Activated naive CD8-positive, alpha-beta T cell treated with anti-CD3 and anti-CD28 coated beads, Interleukin-2, amount 50 U/mL, for 24 hours (primary cell): Measurements from ENCODE around the gene ARHGAP8.
"Not testable (repeated sequence)": the region's sequence is repeated elsewhere in the genome, so short reads cannot be mapped to it uniquely, and the experiment has no call there.

ENCODE experiments used
- ATAC-seq: fragments of 150-1000 bp; cut with Tn5 transposase; one replicate; pipeline ENCODE4 v1.10.0; 2021
- DNase-seq: peaks from one replicate; pipeline ENCODE4 v3.0.0; 2021
- H3K27ac Mint-ChIP-seq: one replicate; pipeline ENCODE4 v1.8.0; 2021; ENCODE audit warnings: mild to moderate bottlenecking, mixed read lengths
- H3K27me3 Mint-ChIP-seq: one replicate; pipeline ENCODE4 v1.8.0; 2021; ENCODE audit warnings: mixed read lengths
- H3K36me3 Mint-ChIP-seq: one replicate; pipeline ENCODE4 v1.8.0; 2021; ENCODE audit warnings: low read depth, mixed read lengths
- H3K4me1 Mint-ChIP-seq: one replicate; pipeline ENCODE4 v1.8.0; 2021; ENCODE audit warnings: mixed read lengths
- H3K4me3 Mint-ChIP-seq: one replicate; pipeline ENCODE4 v1.8.0; 2021; ENCODE audit warnings: mild to moderate bottlenecking, moderate library complexity, mixed read lengths
- H3K9me3 Mint-ChIP-seq: one replicate; pipeline ENCODE4 v1.8.0; 2021; ENCODE audit warnings: mixed read lengths

ARHGAP8 gene

GRCh38 chr22:44898236-44898635 lies 145.9 kb downstream of the ARHGAP8 start:
- no peaks in the 10 kb centered on the region for H3K4me1 Mint-ChIP-seq
- H3K27ac Mint-ChIP-seq: no peak overlapping the region
- H3K36me3 Mint-ChIP-seq: no peaks in the 10 kb centered on the region
- peaks cover 6% of the 10 kb centered on the region for H3K27me3 Mint-ChIP-seq
- ATAC-seq: no peak
- peaks cover 18% of the 10 kb centered on the region for H3K9me3 Mint-ChIP-seq
- DNase-seq: no peak
- H3K4me3 Mint-ChIP-seq: no peak overlapping the region

GRCh38 chr22:44901301-44901700 lies 148.9 kb downstream of the ARHGAP8 start:
- H3K27me3 Mint-ChIP-seq: peaks cover 18% of the 10 kb centered on the region
- DNase-seq (no peak), ATAC-seq (no peak)
- no peaks in the 10 kb centered on the region for H3K4me1 Mint-ChIP-seq
- H3K27ac Mint-ChIP-seq: no peak overlapping the region
- peaks cover 18% of the 10 kb centered on the region for H3K9me3 Mint-ChIP-seq
- H3K36me3 Mint-ChIP-seq: no peaks in the 10 kb centered on the region
- H3K4me3 Mint-ChIP-seq: no peak overlapping the region

GRCh38 chr22:44903164-44903563 lies 150.8 kb downstream of the ARHGAP8 start:
- not testable (repeated sequence) for H3K4me1 Mint-ChIP-seq, ATAC-seq, H3K36me3 Mint-ChIP-seq, H3K4me3 Mint-ChIP-seq, H3K27ac Mint-ChIP-seq, DNase-seq
- Mint-ChIP-seq H3K9me3 (peaks cover 18% of the 10 kb centered on the region), H3K27me3 (peaks cover 18% of the 10 kb centered on the region)

- peaks cover 18% of the 10 kb centered on the region for H3K9me3 Mint-ChIP-seq
- not testable (repeated sequence) for H3K4me1 Mint-ChIP-seq, DNase-seq, ATAC-seq, H3K36me3 Mint-ChIP-seq, H3K4me3 Mint-ChIP-seq, H3K27ac Mint-ChIP-seq
- peaks cover 18% of the 10 kb centered on the region for H3K27me3 Mint-ChIP-seq
These were observed 152.2 kb downstream of the ARHGAP8 start for GRCh38 chr22:44904492-44905152.

GRCh38 chr22:44906248-44906936 lies 154.0 kb downstream of the ARHGAP8 start:
- H3K9me3 Mint-ChIP-seq: peaks cover 22% of the 10 kb centered on the region
- ATAC-seq (no peak), DNase-seq (no peak)
- H3K27me3 Mint-ChIP-seq: peaks cover 16% of the 10 kb centered on the region
- H3K4me1 Mint-ChIP-seq: no peaks in the 10 kb centered on the region
- no peaks in the 10 kb centered on the region for H3K36me3 Mint-ChIP-seq
- H3K27ac Mint-ChIP-seq: no peak overlapping the region
- no peak overlapping the region for H3K4me3 Mint-ChIP-seq

GRCh38 chr22:44906999-44907644 lies 154.7 kb downstream of the ARHGAP8 start:
- ATAC-seq (no peak), DNase-seq (no peak)
- Mint-ChIP-seq H3K27me3 (peaks cover 17% of the 10 kb centered on the region), H3K27ac (no peak overlapping the region), H3K4me1 (no peaks in the 10 kb centered on the region), H3K4me3 (no peak overlapping the region), H3K36me3 (no peaks in the 10 kb centered on the region), H3K9me3 (peaks cover 19% of the 10 kb centered on the region)

GRCh38 chr22:44907765-44908737 lies 155.7 kb downstream of the ARHGAP8 start:
- no peaks in the 10 kb centered on the region for H3K4me1 Mint-ChIP-seq
- ATAC-seq (no peak), DNase-seq (no peak)

GRCh38 chr22:44909241-44909640 lies 156.9 kb downstream of the ARHGAP8 start:
- DNase-seq: no peak
- H3K4me1 Mint-ChIP-seq: no peaks in the 10 kb centered on the region
- no peak overlapping the region for H3K27ac Mint-ChIP-seq
- H3K9me3 Mint-ChIP-seq: peaks cover 16% of the 10 kb centered on the region
- peaks cover 15% of the 10 kb centered on the region for H3K27me3 Mint-ChIP-seq
- H3K36me3 Mint-ChIP-seq: no peaks in the 10 kb centered on the region
- no peak for ATAC-seq
- H3K4me3 Mint-ChIP-seq: no peak overlapping the region

More at GRCh38 chr22:44907765-44908737, 155.7 kb downstream of the ARHGAP8 start:
- no peak overlapping the region for H3K27ac Mint-ChIP-seq
- H3K9me3 Mint-ChIP-seq: peaks cover 16% of the 10 kb centered on the region
- no peaks in the 10 kb centered on the region for H3K36me3 Mint-ChIP-seq
- no peak overlapping the region for H3K4me3 Mint-ChIP-seq
- H3K27me3 Mint-ChIP-seq: peaks cover 20% of the 10 kb centered on the region
